ENCODE measurements around the gene CACNA1I.

CACNA1I gene

GRCh38 chr22:39598017-39598965, 27.7 kb downstream of the CACNA1I start:
- no peak for DNase-seq (ENCODE audit: low read depth)

- DNase-seq (ENCODE audit: low read depth): no peak
Measured at GRCh38 chr22:39600491-39601179, 30.1 kb downstream of the CACNA1I start.

- no peak for DNase-seq (ENCODE audit: low read depth)
Measured at GRCh38 chr22:39601180-39601535, 30.6 kb downstream of the CACNA1I start.

- no peak for DNase-seq (ENCODE audit: low read depth)
Measured at GRCh38 chr22:39603345-39603744, 32.8 kb downstream of the CACNA1I start.

GRCh38 chr22:39610246-39610645, 39.7 kb downstream of the CACNA1I start:
- no peak for DNase-seq (ENCODE audit: low read depth)

GRCh38 chr22:39610766-39611165, 40.2 kb downstream of the CACNA1I start:
- DNase-seq (ENCODE audit: low read depth): no peak

GRCh38 chr22:39611360-39611759, 40.8 kb downstream of the CACNA1I start:
- no peak for DNase-seq (ENCODE audit: low read depth)

GRCh38 chr22:39612811-39613548, 42.4 kb downstream of the CACNA1I start:
- DNase-seq (ENCODE audit: low read depth): no peak

GRCh38 chr22:39613549-39613921, 43.0 kb downstream of the CACNA1I start:
- no peak for DNase-seq (ENCODE audit: low read depth)

GRCh38 chr22:39614442-39614841, 43.9 kb downstream of the CACNA1I start:
- DNase-seq (ENCODE audit: low read depth): no peak

- no peak for DNase-seq (ENCODE audit: low read depth)
Measured at GRCh38 chr22:39616051-39616450, 45.5 kb downstream of the CACNA1I start.

GRCh38 chr22:39616781-39617180, 46.2 kb downstream of the CACNA1I start:
- no peak for DNase-seq (ENCODE audit: low read depth)

GRCh38 chr22:39617342-39617741, 46.8 kb downstream of the CACNA1I start:
- DNase-seq (ENCODE audit: low read depth): no peak

GRCh38 chr22:39617970-39618757, 47.6 kb downstream of the CACNA1I start:
- DNase-seq (ENCODE audit: low read depth): no peak

- DNase-seq (ENCODE audit: low read depth): no peak
Measured at GRCh38 chr22:39618996-39619530, 48.5 kb downstream of the CACNA1I start.

GRCh38 chr22:39620924-39621690, 50.6 kb downstream of the CACNA1I start:
- DNase-seq (ENCODE audit: low read depth): no peak

- no peak for DNase-seq (ENCODE audit: low read depth)
Measured at GRCh38 chr22:39621826-39622225, 51.3 kb downstream of the CACNA1I start.

GRCh38 chr22:39622881-39623367, 52.4 kb downstream of the CACNA1I start:
- DNase-seq (ENCODE audit: low read depth): no peak

- no peak for DNase-seq (ENCODE audit: low read depth)
Measured at GRCh38 chr22:39623603-39624500, 53.3 kb downstream of the CACNA1I start.

- DNase-seq (ENCODE audit: low read depth): no peak
Measured at GRCh38 chr22:39624501-39624821, 53.9 kb downstream of the CACNA1I start.

Data from GM04503 (cell line).